MCF 10A (cell line): ENCODE data around the gene RLN3. TPM values are rescaled to one million over a fixed set of nuclear protein-coding genes. Genes with fewer than 3 reads are reported as not detected.

Experiments
- BruUV-seq: library from RNA; stranded (reverse); fragments of 400-500 nt; replicated peaks from 2 replicates; lab custom pipeline; 2021; lab: Mats Ljungman, UMichigan
- CTCF ChIA-PET: fragments of 300-600 bp; sonication (Branson Sonifier 250); formaldehyde crosslinking; extraction: SDS; loops from one replicate; lab custom pipeline; 2021; ENCODE audit warnings: antibody characterized with exemption, inconsistent platforms; lab: Yijun Ruan, JAX
- POLR2A ChIA-PET: fragments of 300-600, 350-650 bp; sonication (Branson Sonifier 250); formaldehyde crosslinking; extraction: SDS; loops from one replicate; lab custom pipeline; 2020; ENCODE audit warnings: antibody characterized with exemption, inconsistent platforms; lab: Yijun Ruan, JAX
- DNase-seq: peaks from one replicate; pipeline ENCODE4 v3.0.0-alpha.2; 2018; ENCODE audit not compliant: unreplicated experiment
- H3K27ac Mint-ChIP-seq: one replicate; pipeline ENCODE4 v1.8.0; 2022; ENCODE audit warnings: mild to moderate bottlenecking, low read depth, mixed read lengths; ENCODE audit not compliant: unreplicated experiment
- H3K27me3 Mint-ChIP-seq: one replicate; pipeline ENCODE4 v1.8.0; 2022; ENCODE audit warnings: mixed read lengths; ENCODE audit not compliant: insufficient read depth, unreplicated experiment
- H3K36me3 Mint-ChIP-seq: one replicate; pipeline ENCODE4 v1.8.0; 2022; ENCODE audit warnings: mild to moderate bottlenecking, moderate library complexity, mixed read lengths; ENCODE audit not compliant: insufficient read depth, unreplicated experiment
- H3K4me1 Mint-ChIP-seq: one replicate; pipeline ENCODE4 v1.8.0; 2022; ENCODE audit warnings: mixed read lengths; ENCODE audit not compliant: insufficient read depth, unreplicated experiment
- H3K4me3 Mint-ChIP-seq: one replicate; pipeline ENCODE4 v1.8.0; 2022; ENCODE audit warnings: mild to moderate bottlenecking, moderate library complexity, mixed read lengths; ENCODE audit not compliant: unreplicated experiment
- H3K9me3 Mint-ChIP-seq: one replicate; pipeline ENCODE4 v1.8.0; 2022; ENCODE audit warnings: mixed read lengths; ENCODE audit not compliant: unreplicated experiment
- CTCF ChIP-seq: fragments of 200-600 bp; IDR thresholded peaks from one replicate; pipeline ENCODE4 v1.8.0; 2022; ENCODE audit warnings: antibody characterized with exemption, mild to moderate bottlenecking; ENCODE audit not compliant: unreplicated experiment
- intact Hi-C: fragments of 100-400 bp; cut with micrococcal nuclease; formaldehyde crosslinking; loops from 2 replicates; pipeline ENCODE4 v1.14.1; 2022
- total RNA-seq: library from RNA; stranded (reverse); gene quantifications from 2 replicates; pipeline ENCODE4 v1.2.3, GENCODE V29; 2022

The RLN3 gene
- total RNA-seq, 1 experiment from 2014 or later, result not detected

GRCh38 chr19:13982773-13983172, 45.2 kb upstream of the RLN3 start:
- Mint-ChIP-seq H3K4me1 (no peaks in the 10 kb centered on the region), H3K27me3 (no peaks in the 10 kb centered on the region), H3K4me3 (no peak overlapping the region), H3K36me3 (peaks cover 9% of the 10 kb centered on the region), H3K9me3 (no peaks in the 10 kb centered on the region), H3K27ac (no peak overlapping the region)
- BruUV-seq, result no TSS peak
- CTCF ChIA-PET, result no interaction called here
- TF ChIP-seq CTCF, result no peak
- DNase-seq, result no peak
- POLR2A ChIA-PET, result no interaction called here
- intact Hi-C loops, result no loop called here

GRCh38 chr19:13983213-13983889, 44.6 kb upstream of the RLN3 start:
- Mint-ChIP-seq H3K4me1 (no peaks in the 10 kb centered on the region), H3K27me3 (no peaks in the 10 kb centered on the region), H3K36me3 (peaks cover 11% of the 10 kb centered on the region), H3K9me3 (no peaks in the 10 kb centered on the region), H3K27ac (no peak overlapping the region), H3K4me3 (no peak overlapping the region)
- POLR2A ChIA-PET, result no interaction called here
- CTCF ChIA-PET, result no interaction called here
- no peak for DNase-seq
- BruUV-seq, result no TSS peak
- TF ChIP-seq CTCF, result no peak
- intact Hi-C loops, result no loop called here

GRCh38 chr19:13984186-13984585, 43.8 kb upstream of the RLN3 start:
- POLR2A ChIA-PET, result no interaction called here
- no peaks in the 10 kb centered on the region for H3K27me3 Mint-ChIP-seq
- intact Hi-C loops, result no loop called here
- no peak overlapping the region for H3K27ac Mint-ChIP-seq
- CTCF ChIA-PET, result interaction anchor here (0.6 kb wide), 1 partner anchor 8 kb away, joined by 3 read pairs; no protein-coding TSS in a partner anchor
- no TSS peak for BruUV-seq
- TF ChIP-seq CTCF, result no peak
- peaks cover 16% of the 10 kb centered on the region for H3K36me3 Mint-ChIP-seq
- H3K4me1 Mint-ChIP-seq, result no peaks in the 10 kb centered on the region
- H3K9me3 Mint-ChIP-seq, result no peaks in the 10 kb centered on the region
- H3K4me3 Mint-ChIP-seq, result no peak overlapping the region
- no peak for DNase-seq

GRCh38 chr19:13984875-13985741, 42.8 kb upstream of the RLN3 start:
- Mint-ChIP-seq H3K4me3 (no peak overlapping the region), H3K27ac (peak overlapping the region; percentile 39), H3K36me3 (peaks cover 24% of the 10 kb centered on the region), H3K9me3 (no peaks in the 10 kb centered on the region), H3K27me3 (no peaks in the 10 kb centered on the region), H3K4me1 (peaks cover 5% of the 10 kb centered on the region)
- POLR2A ChIA-PET, result no interaction called here
- CTCF ChIA-PET, result interaction anchor here (0.6 to 0.7 kb wide), 2 partner anchors 9 to 82 kb away, joined by 3 to 4 read pairs; no protein-coding TSS in a partner anchor
- intact Hi-C loops, result no loop called here
- BruUV-seq, result no TSS peak
- TF ChIP-seq CTCF, result no peak
- no peak for DNase-seq
